NCI-H774 (cell line): ENCODE data around the gene PF4V1.

Experiments used
- DNase-seq: peaks from one replicate; lab custom pipeline; 2025; lab: John Stamatoyannopoulos, UW

The PF4V1 gene

GRCh38 chr4:73853246-73853704, at the start of gene PF4V1:
TSS of gene PF4V1 (plus strand) at chr4:73853296. CDS start at chr4:73853363, 67 bp downstream.
- DNase-seq: no peak

GRCh38 chr4:73810191-73810590, 42.9 kb upstream of the PF4V1 start:
- DNase-seq: no peak

- DNase-seq: no peak
Measured at GRCh38 chr4:73811841-73812240, 41.3 kb upstream of the PF4V1 start.

GRCh38 chr4:73814679-73815078, 38.4 kb upstream of the PF4V1 start:
- DNase-seq: no peak

GRCh38 chr4:73815145-73815544, 38.0 kb upstream of the PF4V1 start:
- no peak for DNase-seq

- no peak for DNase-seq
Measured at GRCh38 chr4:73816814-73817213, 36.3 kb upstream of the PF4V1 start.

- DNase-seq: no peak
Measured at GRCh38 chr4:73817341-73817740, 35.8 kb upstream of the PF4V1 start.

- DNase-seq: no peak
Measured at GRCh38 chr4:73821325-73821724, 31.8 kb upstream of the PF4V1 start.

GRCh38 chr4:73822389-73822788, 30.7 kb upstream of the PF4V1 start:
- DNase-seq: no peak

GRCh38 chr4:73822812-73823504, 30.1 kb upstream of the PF4V1 start:
- DNase-seq: no peak

- no peak for DNase-seq
Measured at GRCh38 chr4:73823760-73824159, 29.3 kb upstream of the PF4V1 start.

GRCh38 chr4:73828956-73829355, 24.1 kb upstream of the PF4V1 start:
- DNase-seq: no peak

GRCh38 chr4:73831569-73831968, 21.5 kb upstream of the PF4V1 start:
- no peak for DNase-seq

- no peak for DNase-seq
Measured at GRCh38 chr4:73832651-73833237, 20.4 kb upstream of the PF4V1 start.

GRCh38 chr4:73836373-73837279, 16.5 kb upstream of the PF4V1 start, which contains the start of gene CXCL6:
TSS of gene CXCL6 (plus strand) at chr4:73836678. CDS start at chr4:73836751, 73 bp downstream.
- DNase-seq: no peak

- no peak for DNase-seq
Measured at GRCh38 chr4:73839071-73839470, 14.0 kb upstream of the PF4V1 start.

GRCh38 chr4:73839715-73840114, 13.4 kb upstream of the PF4V1 start:
- no peak for DNase-seq

- DNase-seq: no peak
Measured at GRCh38 chr4:73841243-73841925, 11.7 kb upstream of the PF4V1 start.

- DNase-seq: no peak
Measured at GRCh38 chr4:73842696-73843095, 10.4 kb upstream of the PF4V1 start.

- DNase-seq: no peak
Measured at GRCh38 chr4:73843369-73843768, 9.7 kb upstream of the PF4V1 start.

- no peak for DNase-seq
Measured at GRCh38 chr4:73844345-73844744, 8.8 kb upstream of the PF4V1 start.

- no peak for DNase-seq
Measured at GRCh38 chr4:73844806-73845205, 8.3 kb upstream of the PF4V1 start.
